ENCODE results near the gene CENPO. TPM values are rescaled to one million over a fixed set of nuclear protein-coding genes. Genes with fewer than 3 reads are reported as not detected.

The CENPO gene
- total RNA-seq, 1 experiment from 2014 or later, result 54.8 TPM

DNA sequence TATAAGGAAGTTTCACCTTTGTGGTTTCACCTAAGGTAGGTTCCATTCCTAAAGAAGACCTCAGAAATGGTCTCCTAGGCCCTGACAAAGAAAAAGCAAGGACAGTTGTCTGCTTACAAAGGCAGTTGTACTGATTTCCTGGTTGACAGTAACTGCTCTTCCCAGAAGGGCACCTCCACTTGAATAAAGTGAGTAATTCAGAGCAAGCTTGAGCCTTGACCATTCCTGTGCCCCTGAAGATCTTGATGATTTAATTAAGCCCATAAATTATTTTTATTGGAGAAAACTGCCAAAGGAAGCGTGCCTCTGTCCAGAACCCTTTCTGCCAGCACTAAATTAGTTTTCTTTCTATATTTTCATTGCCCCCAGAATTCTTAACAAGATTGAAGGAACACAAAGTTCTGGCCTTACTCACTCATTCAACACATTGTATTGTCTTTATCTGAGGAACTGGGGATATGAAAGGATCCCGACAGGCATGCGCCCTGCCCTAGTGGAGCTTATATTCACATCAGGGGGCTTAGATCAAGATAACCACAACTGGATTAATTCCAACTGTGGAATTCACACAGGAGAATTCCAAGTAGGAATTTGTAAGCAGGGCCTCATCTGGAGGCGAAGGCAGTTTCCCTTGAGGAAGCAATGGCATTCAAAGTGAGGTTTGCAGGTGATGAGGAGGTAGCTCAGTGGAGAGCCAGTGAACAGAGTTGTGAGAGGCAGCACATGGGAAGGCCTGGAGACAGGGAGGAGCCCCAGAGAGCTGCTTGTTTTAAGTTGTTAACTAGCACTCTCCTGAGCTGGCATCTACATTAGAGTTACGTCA, 21.2 kb upstream of the CENPO start:
- peaks cover 35% of the 10 kb centered on the region for H3K4me1 ChIP-seq
- Mint-ChIP-seq H3K27me3 (ENCODE audit: insufficient read depth, unreplicated experiment) (no peaks in the 10 kb centered on the region), H3K4me1 (ENCODE audit: low read depth, unreplicated experiment) (peaks cover 40% of the 10 kb centered on the region), H3K36me3 (ENCODE audit: insufficient read depth, unreplicated experiment) (peaks cover 30% of the 10 kb centered on the region), H3K4me3 (ENCODE audit: unreplicated experiment) (no peak overlapping the region), H3K27ac (ENCODE audit: unreplicated experiment) (peak overlapping the region; percentile 83), H3K9me3 (ENCODE audit: unreplicated experiment) (peaks cover 10% of the 10 kb centered on the region)
- H3K9me3 ChIP-seq, result peaks cover 4% of the 10 kb centered on the region; the same call in 1 of the 2 replicates
- ChIA-PET CTCF (no interaction called here), POLR2A (no interaction called here)
- TF ChIP-seq, protein P1, sequence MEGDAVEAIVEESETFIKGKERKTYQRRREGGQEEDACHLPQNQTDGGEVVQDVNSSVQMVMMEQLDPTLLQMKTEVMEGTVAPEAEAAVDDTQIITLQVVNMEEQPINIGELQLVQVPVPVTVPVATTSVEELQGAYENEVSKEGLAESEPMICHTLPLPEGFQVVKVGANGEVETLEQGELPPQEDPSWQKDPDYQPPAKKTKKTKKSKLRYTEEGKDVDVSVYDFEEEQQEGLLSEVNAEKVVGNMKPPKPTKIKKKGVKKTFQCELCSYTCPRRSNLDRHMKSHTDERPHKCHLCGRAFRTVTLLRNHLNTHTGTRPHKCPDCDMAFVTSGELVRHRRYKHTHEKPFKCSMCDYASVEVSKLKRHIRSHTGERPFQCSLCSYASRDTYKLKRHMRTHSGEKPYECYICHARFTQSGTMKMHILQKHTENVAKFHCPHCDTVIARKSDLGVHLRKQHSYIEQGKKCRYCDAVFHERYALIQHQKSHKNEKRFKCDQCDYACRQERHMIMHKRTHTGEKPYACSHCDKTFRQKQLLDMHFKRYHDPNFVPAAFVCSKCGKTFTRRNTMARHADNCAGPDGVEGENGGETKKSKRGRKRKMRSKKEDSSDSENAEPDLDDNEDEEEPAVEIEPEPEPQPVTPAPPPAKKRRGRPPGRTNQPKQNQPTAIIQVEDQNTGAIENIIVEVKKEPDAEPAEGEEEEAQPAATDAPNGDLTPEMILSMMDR (IDR thresholded peaks at IDR 0.05; ENCODE audit: insufficient read depth in 1 of 2, low read depth in 1 of 2, low read length in 1 of 2, severe bottlenecking in 1 of 2, unreplicated experiment in 1 of 2), result no peak
- intact Hi-C loops (cut with micrococcal nuclease; ENCODE audit: unreplicated experiment), result loop anchor here (1.0 to 2.0 kb wide), 2 partner anchors 7 to 21 kb away; partner anchors contain the start of genes CENPO and PTRHD1
- no peaks in the 10 kb centered on the region for H3K27me3 ChIP-seq (replicated peaks; ENCODE audit: control insufficient read depth, insufficient read depth, low read length)
- no TSS peak for BruUV-seq (replicated peaks)
- H3K36me3 ChIP-seq (ENCODE audit: control insufficient read depth, insufficient read depth, low read length), result peaks cover 5% of the 10 kb centered on the region
- DNase-seq, result no peak
- no peak overlapping the region for H3K4me3 ChIP-seq (ENCODE audit: low read depth, low read length)

- Histone ChIP-seq H3K36me3 (ENCODE audit: control insufficient read depth, insufficient read depth, low read length) (peaks cover 5% of the 10 kb centered on the region), H3K27me3 (replicated peaks; ENCODE audit: control insufficient read depth, insufficient read depth, low read length) (no peaks in the 10 kb centered on the region), H3K9me3 (peaks cover 4% of the 10 kb centered on the region; the same call in 1 of the 2 replicates), H3K4me1 (peaks cover 52% of the 10 kb centered on the region), H3K4me3 (ENCODE audit: low read depth, low read length) (no peak overlapping the region)
- ChIA-PET CTCF (interaction anchor here (1.5 kb wide), 1 partner anchor 18 kb away, joined by 6 read pairs; the partner anchor contains the start of genes CENPO and PTRHD1), POLR2A (no interaction called here)
- Mint-ChIP-seq H3K9me3 (ENCODE audit: unreplicated experiment) (peaks cover 10% of the 10 kb centered on the region), H3K36me3 (ENCODE audit: insufficient read depth, unreplicated experiment) (peaks cover 23% of the 10 kb centered on the region), H3K27me3 (ENCODE audit: insufficient read depth, unreplicated experiment) (no peaks in the 10 kb centered on the region), H3K4me3 (ENCODE audit: unreplicated experiment) (no peak overlapping the region), H3K27ac (ENCODE audit: unreplicated experiment) (no peak overlapping the region), H3K4me1 (ENCODE audit: low read depth, unreplicated experiment) (peaks cover 47% of the 10 kb centered on the region)
- intact Hi-C loops (cut with micrococcal nuclease; ENCODE audit: unreplicated experiment), result no loop called here
- no peak for DNase-seq
- BruUV-seq (replicated peaks), result no TSS peak
- TF ChIP-seq, protein P1 (IDR thresholded peaks at IDR 0.05; ENCODE audit: insufficient read depth in 1 of 2, low read depth in 1 of 2, low read length in 1 of 2, severe bottlenecking in 1 of 2, unreplicated experiment in 1 of 2), result no peak
These were observed 18.9 kb upstream of the CENPO start for GRCh38 chr2:24774373-24774772.

DNA sequence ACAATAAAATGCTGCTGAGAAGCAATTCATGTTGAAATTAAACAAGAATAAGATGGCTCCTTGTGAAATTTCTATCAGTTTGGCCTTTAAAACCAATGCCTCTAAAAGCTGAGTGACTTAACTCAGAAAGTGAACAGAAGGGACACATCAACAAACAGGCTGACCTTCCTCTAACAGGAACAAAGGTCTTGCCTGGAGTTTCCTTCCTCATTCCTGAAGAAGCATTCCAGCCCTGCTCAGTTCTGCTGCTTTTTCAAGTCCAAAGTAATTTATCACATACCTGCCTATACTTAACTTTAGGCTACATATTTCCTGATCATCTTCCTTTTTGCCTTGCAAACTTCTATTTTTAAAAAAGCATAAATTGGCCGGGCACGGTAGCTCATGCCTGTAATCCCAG, 14.1 kb upstream of the CENPO start:
- ChIA-PET POLR2A (interaction anchor here (1.1 kb wide), 1 partner anchor 14 kb away, joined by 5 read pairs; no protein-coding TSS in a partner anchor), CTCF (interaction anchor here (1.0 to 1.9 kb wide), 2 partner anchors 12 to 13 kb away, joined by 3 to 13 read pairs; partner anchors contain the start of genes CENPO and PTRHD1)
- peak overlapping the region; percentile 20 for H3K27ac Mint-ChIP-seq (ENCODE audit: unreplicated experiment)
- intact Hi-C loops (cut with micrococcal nuclease; ENCODE audit: unreplicated experiment), result loop anchor here (1.0 kb wide), 2 partner anchors 8 to 13 kb away; no protein-coding TSS in a partner anchor
- peaks cover 23% of the 10 kb centered on the region for H3K4me1 Mint-ChIP-seq (ENCODE audit: low read depth, unreplicated experiment)
- H3K27me3 Mint-ChIP-seq (ENCODE audit: insufficient read depth, unreplicated experiment), result no peaks in the 10 kb centered on the region
- peak; percentile 58 to 68 for DNase-seq
- peaks cover 12% of the 10 kb centered on the region for H3K36me3 Mint-ChIP-seq (ENCODE audit: insufficient read depth, unreplicated experiment)
- Histone ChIP-seq H3K36me3 (ENCODE audit: control insufficient read depth, insufficient read depth, low read length) (no peaks in the 10 kb centered on the region), H3K4me3 (ENCODE audit: low read depth, low read length) (no peak overlapping the region), H3K4me1 (peaks cover 23% of the 10 kb centered on the region), H3K9me3 (peaks cover 6% of the 10 kb centered on the region; the same call in 1 of the 2 replicates), H3K27me3 (replicated peaks; ENCODE audit: control insufficient read depth, insufficient read depth, low read length) (no peaks in the 10 kb centered on the region)
- peaks cover 20% of the 10 kb centered on the region for H3K9me3 Mint-ChIP-seq (ENCODE audit: unreplicated experiment)
- BruUV-seq (replicated peaks), result no TSS peak
- TF ChIP-seq, protein P1 (IDR thresholded peaks at IDR 0.05; ENCODE audit: insufficient read depth in 1 of 2, low read depth in 1 of 2, low read length in 1 of 2, severe bottlenecking in 1 of 2, unreplicated experiment in 1 of 2), result no peak
- no peak overlapping the region for H3K4me3 Mint-ChIP-seq (ENCODE audit: unreplicated experiment)

Measured in Caco-2 (cell line).